Measurements from ENCODE around the gene ODAD2.

Gene ODAD2

GRCh38 chr10:27805180-27805579 lies 193.7 kb downstream of the ODAD2 start:
- Histone ChIP-seq H3K4me1 (ENCODE audit: insufficient read depth, low read length, poor library complexity, severe bottlenecking) (no peaks in the 10 kb centered on the region), H3K9me2 (replicated peaks; ENCODE audit: low read depth, low read length) (no peaks in the 10 kb centered on the region), H3K4me2 (ENCODE audit: low read depth, low read length, poor library complexity, severe bottlenecking) (no peak overlapping the region), H3K9me3 (ENCODE audit: insufficient read depth, low read depth, low read length) (no peaks in the 10 kb centered on the region), H3K27me3 (ENCODE audit: insufficient read depth, low read length, poor library complexity, severe bottlenecking) (no peaks in the 10 kb centered on the region), H3K4me3 (ENCODE audit: low read length, poor library complexity, severe bottlenecking) (no peak overlapping the region), H3F3A (ENCODE audit: low read depth) (no peaks in the 10 kb centered on the region), H4K20me1 (ENCODE audit: insufficient read depth, low read length, poor library complexity, severe bottlenecking) (no peaks in the 10 kb centered on the region), H3K36me3 (ENCODE audit: insufficient read depth, low read length) (no peaks in the 10 kb centered on the region), H3K79me2 (ENCODE audit: insufficient read depth, low read length) (no peaks in the 10 kb centered on the region), H3K9ac (ENCODE audit: low read depth, low read length, poor library complexity, severe bottlenecking) (no peak overlapping the region), H2AFZ (ENCODE audit: low read length) (no peak overlapping the region)
- TF ChIP-seq, protein P1, sequence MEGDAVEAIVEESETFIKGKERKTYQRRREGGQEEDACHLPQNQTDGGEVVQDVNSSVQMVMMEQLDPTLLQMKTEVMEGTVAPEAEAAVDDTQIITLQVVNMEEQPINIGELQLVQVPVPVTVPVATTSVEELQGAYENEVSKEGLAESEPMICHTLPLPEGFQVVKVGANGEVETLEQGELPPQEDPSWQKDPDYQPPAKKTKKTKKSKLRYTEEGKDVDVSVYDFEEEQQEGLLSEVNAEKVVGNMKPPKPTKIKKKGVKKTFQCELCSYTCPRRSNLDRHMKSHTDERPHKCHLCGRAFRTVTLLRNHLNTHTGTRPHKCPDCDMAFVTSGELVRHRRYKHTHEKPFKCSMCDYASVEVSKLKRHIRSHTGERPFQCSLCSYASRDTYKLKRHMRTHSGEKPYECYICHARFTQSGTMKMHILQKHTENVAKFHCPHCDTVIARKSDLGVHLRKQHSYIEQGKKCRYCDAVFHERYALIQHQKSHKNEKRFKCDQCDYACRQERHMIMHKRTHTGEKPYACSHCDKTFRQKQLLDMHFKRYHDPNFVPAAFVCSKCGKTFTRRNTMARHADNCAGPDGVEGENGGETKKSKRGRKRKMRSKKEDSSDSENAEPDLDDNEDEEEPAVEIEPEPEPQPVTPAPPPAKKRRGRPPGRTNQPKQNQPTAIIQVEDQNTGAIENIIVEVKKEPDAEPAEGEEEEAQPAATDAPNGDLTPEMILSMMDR (conservative IDR thresholded peaks at IDR 0.05; ENCODE audit: low read length): no peak
- no peak for TF ChIP-seq EZH2phosphoT487 (IDR thresholded peaks at IDR 0.05; ENCODE audit: borderline replicate concordance)

DNA sequence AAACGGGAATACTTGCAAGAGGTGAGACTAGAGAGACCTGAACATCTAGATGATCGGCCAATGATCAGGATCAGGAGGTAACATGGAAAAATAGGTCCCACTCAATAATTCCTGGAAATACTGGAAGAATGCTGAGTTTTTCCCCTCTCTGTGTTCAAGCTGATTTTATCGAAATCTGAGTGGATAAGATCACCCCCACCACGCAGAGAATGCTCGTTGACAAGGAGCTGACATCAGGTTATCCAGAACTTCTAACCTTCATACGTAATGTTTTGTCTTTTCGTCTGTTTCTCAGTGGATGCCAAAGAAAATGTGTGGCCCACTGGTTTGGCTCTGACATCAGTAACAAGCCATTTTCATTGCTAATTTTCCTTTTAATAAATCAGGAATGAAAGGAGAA lies 194.7 kb downstream of the ODAD2 start:
- H3K9me2 ChIP-seq (replicated peaks; ENCODE audit: low read depth, low read length): no peaks in the 10 kb centered on the region
- no peak overlapping the region for H3K9ac ChIP-seq (ENCODE audit: low read depth, low read length, poor library complexity, severe bottlenecking)
- H2AFZ ChIP-seq (ENCODE audit: low read length): no peak overlapping the region
- no peaks in the 10 kb centered on the region for H3K79me2 ChIP-seq (ENCODE audit: insufficient read depth, low read length)
- H3K9me3 ChIP-seq (ENCODE audit: insufficient read depth, low read depth, low read length): no peaks in the 10 kb centered on the region
- H3K4me2 ChIP-seq (ENCODE audit: low read depth, low read length, poor library complexity, severe bottlenecking): no peak overlapping the region
- no peak overlapping the region for H3K4me3 ChIP-seq (ENCODE audit: low read length, poor library complexity, severe bottlenecking)
- H3K4me1 ChIP-seq (ENCODE audit: insufficient read depth, low read length, poor library complexity, severe bottlenecking): no peaks in the 10 kb centered on the region
- H3K36me3 ChIP-seq (ENCODE audit: insufficient read depth, low read length): no peaks in the 10 kb centered on the region
- H3K27me3 ChIP-seq (ENCODE audit: insufficient read depth, low read length, poor library complexity, severe bottlenecking): no peaks in the 10 kb centered on the region
- TF ChIP-seq, protein P1 (conservative IDR thresholded peaks at IDR 0.05; ENCODE audit: low read length): no peak
- no peak for TF ChIP-seq EZH2phosphoT487 (IDR thresholded peaks at IDR 0.05; ENCODE audit: borderline replicate concordance)
- H4K20me1 ChIP-seq (ENCODE audit: insufficient read depth, low read length, poor library complexity, severe bottlenecking): no peaks in the 10 kb centered on the region
- H3F3A ChIP-seq (ENCODE audit: low read depth): no peaks in the 10 kb centered on the region

GRCh38 chr10:27801171-27801785 lies 197.6 kb downstream of the ODAD2 start:
- H3K4me1 ChIP-seq (ENCODE audit: insufficient read depth, low read length, poor library complexity, severe bottlenecking): no peaks in the 10 kb centered on the region
- no peaks in the 10 kb centered on the region for H3K79me2 ChIP-seq (ENCODE audit: insufficient read depth, low read length)
- H3K36me3 ChIP-seq (ENCODE audit: insufficient read depth, low read length): no peaks in the 10 kb centered on the region
- no peaks in the 10 kb centered on the region for H3K9me3 ChIP-seq (ENCODE audit: insufficient read depth, low read depth, low read length)
- no peaks in the 10 kb centered on the region for H4K20me1 ChIP-seq (ENCODE audit: insufficient read depth, low read length, poor library complexity, severe bottlenecking)
- H3K4me2 ChIP-seq (ENCODE audit: low read depth, low read length, poor library complexity, severe bottlenecking): no peak overlapping the region
- no peak overlapping the region for H3K9ac ChIP-seq (ENCODE audit: low read depth, low read length, poor library complexity, severe bottlenecking)
- H3K9me2 ChIP-seq (replicated peaks; ENCODE audit: low read depth, low read length): no peaks in the 10 kb centered on the region
- no peak overlapping the region for H3K4me3 ChIP-seq (ENCODE audit: low read length, poor library complexity, severe bottlenecking)
- no peaks in the 10 kb centered on the region for H3K27me3 ChIP-seq (ENCODE audit: insufficient read depth, low read length, poor library complexity, severe bottlenecking)
- H3F3A ChIP-seq (ENCODE audit: low read depth): no peaks in the 10 kb centered on the region
- TF ChIP-seq, protein P1 (conservative IDR thresholded peaks at IDR 0.05; ENCODE audit: low read length): no peak
- no peak for TF ChIP-seq EZH2phosphoT487 (IDR thresholded peaks at IDR 0.05; ENCODE audit: borderline replicate concordance)
- H2AFZ ChIP-seq (ENCODE audit: low read length): no peak overlapping the region

Data from Loucy (cell line).